ENCODE measurements around the gene XXYLT1.

- TF ChIP-seq CTCF (IDR thresholded peaks at IDR 0.05) = no peak
- TF ChIP-seq POLR2AphosphoS5 (IDR thresholded peaks at IDR 0.05) = no peak
These were observed 249.3 kb downstream of the XXYLT1 start for GRCh38 chr3:195021692-195022091.
